Mucosa of stomach (tissue), 1 donor: ENCODE measurements around the gene CYP4F12.
"Not testable (repeated sequence)": the region's sequence is repeated elsewhere in the genome, so short reads cannot be mapped to it uniquely, and the experiment has no call there.

Source experiments
- H3K27me3 ChIP-seq: one replicate; pipeline ENCODE4 v1.7.0; 2013; ENCODE audit warnings: mild to moderate bottlenecking, low read length; ENCODE audit not compliant: control insufficient read depth, insufficient read depth
- H3K36me3 ChIP-seq: one replicate; pipeline ENCODE4 v1.7.0; 2013; ENCODE audit warnings: low read length; ENCODE audit not compliant: control insufficient read depth, insufficient read depth
- H3K4me1 ChIP-seq: one replicate; pipeline ENCODE4 v1.7.0; 2013; ENCODE audit warnings: mild to moderate bottlenecking, low read length; ENCODE audit not compliant: control insufficient read depth, insufficient read depth
- H3K4me3 ChIP-seq: one replicate; pipeline ENCODE4 v1.7.0; 2013; ENCODE audit warnings: low read length
- H3K9ac ChIP-seq: one replicate; pipeline ENCODE4 v1.7.0; 2013; ENCODE audit warnings: mild to moderate bottlenecking, low read length, moderate library complexity
- H3K9me3 ChIP-seq: one replicate; pipeline ENCODE4 v1.7.0; 2013; ENCODE audit warnings: mild to moderate bottlenecking, low read length, moderate library complexity; ENCODE audit not compliant: control insufficient read depth
- donor health status: Pancreatic carcinoma.

Gene CYP4F12

GRCh38 chr19:15640294-15640903 lies 32.5 kb upstream of the CYP4F12 start, which contains the start of gene CYP4F3:
TSS of gene CYP4F3 (plus strand) at chr19:15640897. CDS start at chr19:15641416, 519 bp downstream.
- no peaks in the 10 kb centered on the region for H3K9me3 ChIP-seq
- no peak within 1 kb of the TSS for H3K9ac ChIP-seq
- no peaks in the 10 kb centered on the region for H3K36me3 ChIP-seq
- H3K4me1 ChIP-seq = peaks cover 31% of the 10 kb centered on the region
- no peaks in the 10 kb centered on the region for H3K27me3 ChIP-seq
- no peak within 1 kb of the TSS for H3K4me3 ChIP-seq

DNA sequence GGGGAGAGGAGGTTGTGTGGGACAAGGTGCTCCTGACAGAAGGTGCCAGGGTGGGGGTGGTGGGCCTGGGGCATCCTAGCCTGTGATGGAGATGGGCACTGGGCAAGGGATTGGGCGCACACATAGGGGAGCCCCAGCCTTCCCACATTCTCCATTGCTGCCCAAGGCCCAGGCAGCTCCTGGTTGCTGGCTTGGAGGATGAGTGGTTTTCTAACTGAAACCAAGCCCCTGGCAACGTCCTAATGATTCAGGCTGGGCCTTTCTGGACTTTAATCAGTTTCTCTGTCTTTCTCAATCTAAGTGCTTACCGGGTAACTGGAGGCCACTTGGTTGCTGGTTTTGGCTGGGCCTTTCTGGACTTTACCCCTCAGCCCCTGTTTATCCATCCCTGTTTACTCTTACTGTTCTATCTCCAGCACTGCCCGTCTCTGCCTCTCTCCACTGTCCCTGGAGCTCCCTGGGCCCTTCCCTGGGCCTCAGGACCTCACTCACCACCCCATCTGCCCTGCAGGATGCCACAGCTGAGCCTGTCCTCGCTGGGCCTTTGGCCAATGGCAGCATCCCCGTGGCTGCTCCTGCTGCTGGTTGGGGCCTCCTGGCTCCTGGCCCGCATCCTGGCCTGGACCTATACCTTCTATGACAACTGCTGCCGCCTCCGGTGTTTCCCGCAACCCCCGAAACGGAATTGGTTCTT lies 31.8 kb upstream of the CYP4F12 start:
- Histone ChIP-seq H3K9me3 (no peaks in the 10 kb centered on the region), H3K4me1 (peaks cover 31% of the 10 kb centered on the region), H3K27me3 (no peaks in the 10 kb centered on the region), H3K4me3 (no peak overlapping the region), H3K36me3 (no peaks in the 10 kb centered on the region), H3K9ac (no peak overlapping the region)

- Histone ChIP-seq H3K9ac (no peak overlapping the region), H3K4me1 (peaks cover 31% of the 10 kb centered on the region), H3K36me3 (no peaks in the 10 kb centered on the region), H3K27me3 (no peaks in the 10 kb centered on the region), H3K9me3 (no peaks in the 10 kb centered on the region), H3K4me3 (no peak overlapping the region)
These were observed 30.9 kb upstream of the CYP4F12 start for GRCh38 chr19:15641901-15642491.

DNA sequence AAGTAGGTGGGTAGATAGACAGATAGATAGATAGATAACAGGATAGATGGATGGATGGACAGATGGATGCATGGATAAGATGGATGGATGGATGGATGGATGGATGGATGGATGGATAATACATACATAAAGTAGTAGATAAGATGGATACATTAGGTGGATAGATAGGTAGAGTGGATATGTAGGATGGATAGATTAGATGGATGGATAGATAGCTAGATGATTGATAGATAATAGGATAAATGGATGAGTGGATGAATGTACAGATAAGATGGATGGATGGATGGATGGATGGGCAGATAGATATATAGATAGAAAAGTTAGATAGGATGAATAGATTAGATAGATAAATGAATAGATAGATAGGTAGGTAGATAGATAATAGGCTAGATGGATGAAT lies 30.1 kb upstream of the CYP4F12 start:
- no peaks in the 10 kb centered on the region for H3K36me3 ChIP-seq
- H3K4me3 ChIP-seq = no peak overlapping the region
- no peaks in the 10 kb centered on the region for H3K9me3 ChIP-seq
- no peaks in the 10 kb centered on the region for H3K27me3 ChIP-seq
- peaks cover 31% of the 10 kb centered on the region for H3K4me1 ChIP-seq
- no peak overlapping the region for H3K9ac ChIP-seq

DNA sequence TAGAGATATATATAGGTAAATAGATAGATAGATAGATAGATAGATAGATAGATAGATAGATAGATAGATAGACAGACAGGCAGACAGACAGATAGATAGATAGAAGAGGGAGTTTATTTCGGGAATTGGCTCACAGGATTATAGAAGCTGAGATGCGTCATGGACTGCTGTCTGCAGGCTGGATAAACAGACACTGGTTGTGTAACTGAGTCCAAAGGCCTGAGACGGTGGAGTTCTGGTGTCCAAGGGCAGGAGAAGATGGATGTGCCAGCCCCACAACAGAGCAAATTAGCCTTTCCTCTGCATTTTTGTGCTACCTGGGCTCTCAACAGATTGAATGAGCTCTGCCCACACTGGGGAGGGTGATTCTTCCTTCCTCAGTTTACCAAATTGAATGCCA lies 29.5 kb upstream of the CYP4F12 start:
- Histone ChIP-seq H3K9ac (no peak overlapping the region), H3K4me1 (peaks cover 31% of the 10 kb centered on the region), H3K27me3 (no peaks in the 10 kb centered on the region), H3K9me3 (no peaks in the 10 kb centered on the region), H3K36me3 (no peaks in the 10 kb centered on the region), H3K4me3 (no peak overlapping the region)

DNA sequence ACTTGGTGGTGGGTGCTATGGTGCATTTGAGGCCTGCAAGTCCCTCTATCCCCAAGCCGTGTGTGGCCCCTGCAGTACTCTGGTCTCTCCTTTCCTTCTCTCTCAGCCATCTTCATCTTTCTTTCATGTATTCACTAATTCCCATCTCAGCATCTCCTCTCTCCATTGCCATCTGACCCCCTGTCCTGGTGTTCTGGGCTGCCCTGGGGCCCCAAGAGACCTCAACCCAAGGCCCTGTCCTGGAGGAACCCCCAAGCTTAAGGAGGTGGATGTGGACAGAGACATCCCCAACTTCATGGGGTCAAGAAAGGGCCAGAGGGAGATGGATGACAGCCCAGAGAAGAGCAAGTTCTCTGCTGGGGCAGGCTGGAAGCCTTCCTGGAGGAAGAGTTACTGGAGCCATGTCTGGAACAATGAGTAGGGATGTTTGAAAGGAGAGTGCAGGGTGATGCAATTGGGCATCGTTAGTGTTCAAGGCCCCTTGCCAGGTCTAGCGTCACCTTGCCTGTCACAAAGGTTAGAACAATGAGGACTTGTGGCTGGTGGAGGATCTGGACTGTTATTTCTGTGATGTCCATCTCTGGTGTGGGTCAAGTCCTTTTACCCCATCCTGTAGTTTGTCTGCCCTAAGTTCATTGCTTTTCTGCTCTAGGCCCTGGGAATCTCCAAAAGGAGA lies 28.7 kb upstream of the CYP4F12 start:
- no peaks in the 10 kb centered on the region for H3K9me3 ChIP-seq
- H3K4me3 ChIP-seq = no peak overlapping the region
- H3K27me3 ChIP-seq = no peaks in the 10 kb centered on the region
- peaks cover 31% of the 10 kb centered on the region for H3K4me1 ChIP-seq
- no peak overlapping the region for H3K9ac ChIP-seq
- H3K36me3 ChIP-seq = no peaks in the 10 kb centered on the region

DNA sequence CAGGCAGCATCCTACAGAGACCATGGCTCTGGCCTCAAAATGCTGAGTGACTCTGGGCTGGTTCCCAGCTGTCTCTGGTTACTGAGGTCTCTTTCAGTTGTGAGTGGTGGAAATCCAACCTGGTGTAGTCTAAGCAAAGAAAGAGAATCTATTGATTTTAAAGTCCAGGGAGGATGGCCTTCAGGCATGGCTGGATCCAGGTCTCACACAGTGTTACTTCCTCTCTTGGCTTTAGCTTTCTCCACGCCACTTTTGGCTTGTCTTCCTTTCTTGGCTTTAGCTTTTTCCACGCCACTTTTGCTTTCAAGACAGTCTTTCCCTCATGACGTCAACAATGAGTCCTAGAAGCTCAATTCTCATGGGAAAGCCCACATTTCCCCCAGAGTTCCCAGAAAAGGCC lies 28.1 kb upstream of the CYP4F12 start:
- H3K4me3 ChIP-seq = no peak overlapping the region
- H3K4me1 ChIP-seq = peaks cover 28% of the 10 kb centered on the region
- H3K9ac ChIP-seq = no peak overlapping the region
- no peaks in the 10 kb centered on the region for H3K27me3 ChIP-seq
- H3K9me3 ChIP-seq = no peaks in the 10 kb centered on the region
- H3K36me3 ChIP-seq = no peaks in the 10 kb centered on the region

- H3K27me3 ChIP-seq = no peaks in the 10 kb centered on the region
- no peaks in the 10 kb centered on the region for H3K9me3 ChIP-seq
- no peaks in the 10 kb centered on the region for H3K36me3 ChIP-seq
- H3K4me3 ChIP-seq = no peak overlapping the region
- H3K4me1 ChIP-seq = no peaks in the 10 kb centered on the region
- H3K9ac ChIP-seq = no peak overlapping the region
These were observed 23.4 kb upstream of the CYP4F12 start for GRCh38 chr19:15649526-15649925.

DNA sequence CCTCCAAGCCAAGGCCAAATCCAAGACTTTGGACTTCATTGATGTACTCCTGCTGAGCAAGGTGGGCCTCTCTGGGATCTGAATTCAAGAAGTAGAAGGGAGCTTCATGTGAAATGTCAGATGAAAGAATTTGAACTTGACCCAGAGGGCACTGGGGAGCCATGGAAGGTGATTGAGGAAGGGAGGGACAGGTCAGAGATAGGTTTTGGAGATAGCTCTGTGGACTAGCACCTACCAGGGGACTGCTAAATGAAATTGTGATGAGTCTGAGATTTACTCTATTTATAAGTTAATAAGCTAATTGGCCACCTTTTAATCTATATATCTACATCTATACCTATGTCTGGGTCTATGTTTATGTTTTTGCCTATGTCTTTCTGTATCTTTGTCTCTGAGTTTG lies 22.8 kb upstream of the CYP4F12 start:
- not testable (repeated sequence) for H3K9me3 ChIP-seq, H3K9ac ChIP-seq, H3K36me3 ChIP-seq, H3K4me1 ChIP-seq, H3K27me3 ChIP-seq, H3K4me3 ChIP-seq

DNA sequence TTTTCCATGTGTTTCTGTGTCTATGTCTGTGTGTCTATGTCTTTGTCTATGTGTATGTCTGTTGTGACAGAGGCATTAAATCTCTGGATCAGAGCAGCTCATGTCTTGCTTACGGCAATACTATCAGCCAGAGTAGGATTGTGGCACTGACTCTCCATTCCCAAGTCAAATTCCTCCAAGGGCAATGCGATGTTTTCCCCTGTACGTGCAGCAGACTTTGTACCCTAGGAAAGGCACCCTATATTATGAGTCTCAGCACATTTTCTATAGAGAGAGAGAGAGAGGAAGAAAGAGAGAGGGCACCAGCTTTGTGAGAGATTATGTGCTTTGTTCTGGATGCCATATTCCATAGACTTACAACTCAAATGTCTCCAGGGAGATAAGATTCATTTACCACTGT lies 21.1 kb upstream of the CYP4F12 start:
- no peaks in the 10 kb centered on the region for H3K9me3 ChIP-seq
- H3K9ac ChIP-seq = no peak overlapping the region
- H3K4me3 ChIP-seq = no peak overlapping the region
- H3K36me3 ChIP-seq = no peaks in the 10 kb centered on the region
- H3K27me3 ChIP-seq = no peaks in the 10 kb centered on the region
- H3K4me1 ChIP-seq = no peaks in the 10 kb centered on the region

GRCh38 chr19:15652559-15653278 lies 20.2 kb upstream of the CYP4F12 start:
- Histone ChIP-seq H3K9ac (no peak overlapping the region), H3K4me1 (no peaks in the 10 kb centered on the region), H3K4me3 (no peak overlapping the region)

More at GRCh38 chr19:15652559-15653278, 20.2 kb upstream of the CYP4F12 start:
- H3K9me3 ChIP-seq = no peaks in the 10 kb centered on the region
- H3K36me3 ChIP-seq = no peaks in the 10 kb centered on the region
- H3K27me3 ChIP-seq = no peaks in the 10 kb centered on the region
